HPDE6-E6E7 (cell line): ENCODE results near the gene CFAP74.
"Not testable (repeated sequence)": the region's sequence is repeated elsewhere in the genome, so short reads cannot be mapped to it uniquely, and the experiment has no call there.

Experiments used
- DNase-seq: peaks from one replicate; pipeline ENCODE4 v3.0.0; 2011; ENCODE audit warnings: missing footprints; ENCODE audit errors: extremely low spot score

The CFAP74 gene

DNA sequence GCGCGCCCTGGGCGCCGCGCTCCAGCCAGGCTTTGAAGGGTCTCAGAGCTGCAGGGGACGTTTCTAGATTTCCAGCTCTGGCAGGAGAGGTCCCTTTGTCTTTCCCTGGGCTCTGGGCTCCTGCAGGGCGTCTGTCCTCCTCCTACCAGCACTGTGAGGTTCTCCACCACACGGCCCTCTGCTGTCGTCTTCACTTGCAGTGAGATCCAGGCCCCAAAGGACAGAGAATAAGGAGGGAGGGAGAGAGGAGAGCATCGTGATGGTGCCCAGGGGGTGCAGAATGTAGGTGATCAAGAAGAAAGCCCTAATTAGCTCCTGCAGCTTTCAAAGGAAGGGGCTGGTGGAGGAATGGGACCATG, 108.5 kb downstream of the CFAP74 start:
- no peak for DNase-seq

DNA sequence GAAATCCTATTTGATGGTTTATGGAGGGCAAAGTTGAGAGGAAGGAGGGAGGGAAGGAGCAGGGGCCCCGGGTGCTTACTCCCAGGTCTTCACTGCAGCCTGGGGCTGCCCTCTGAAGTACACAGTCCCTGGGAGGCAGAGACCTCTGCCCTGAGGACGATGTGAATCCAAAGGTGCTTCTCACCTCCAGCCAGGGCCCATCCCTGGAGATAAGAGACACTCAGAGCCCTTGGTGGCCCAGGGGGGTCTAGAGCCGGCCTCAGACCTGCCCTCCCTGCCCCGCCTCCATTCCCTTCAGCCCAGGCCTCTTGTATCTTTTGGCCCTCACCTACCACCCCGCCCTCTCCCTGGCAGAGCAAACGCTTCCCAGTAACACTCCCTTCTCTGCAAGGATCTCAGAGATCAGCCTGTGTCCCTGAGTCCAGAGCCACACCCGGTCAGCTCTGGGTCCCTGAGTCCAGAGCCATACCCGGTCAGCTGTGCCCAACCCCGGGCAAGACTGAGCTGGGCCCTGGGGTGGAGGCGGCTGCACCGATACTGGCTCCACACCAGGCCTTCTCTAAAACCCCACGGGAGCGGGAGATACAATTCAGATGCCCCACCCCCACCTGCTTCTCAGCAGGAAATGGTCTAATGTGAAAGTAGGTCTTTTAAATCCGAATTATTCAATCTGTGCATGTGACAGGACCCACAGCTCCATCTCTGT, 109.1 kb downstream of the CFAP74 start:
- peak; percentile 23 for DNase-seq

DNA sequence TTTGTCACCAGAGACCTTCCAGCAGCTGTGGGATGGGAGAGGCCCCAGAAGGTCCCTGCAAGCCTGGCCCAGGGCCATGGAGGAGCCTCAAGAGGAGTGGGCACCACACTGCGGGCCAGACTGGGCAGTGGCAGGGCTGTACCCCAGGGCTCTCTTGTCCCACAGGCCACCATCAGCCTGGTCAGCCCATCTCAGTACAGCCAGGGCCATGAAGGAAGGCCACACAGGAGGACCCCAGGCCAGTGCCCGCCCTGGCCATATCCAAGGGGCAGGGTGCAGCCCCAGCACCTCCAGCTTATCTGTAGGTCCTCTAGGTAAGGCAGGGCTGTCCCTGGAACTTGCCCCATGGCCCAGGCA, 109.6 kb downstream of the CFAP74 start:
- no peak for DNase-seq

DNA sequence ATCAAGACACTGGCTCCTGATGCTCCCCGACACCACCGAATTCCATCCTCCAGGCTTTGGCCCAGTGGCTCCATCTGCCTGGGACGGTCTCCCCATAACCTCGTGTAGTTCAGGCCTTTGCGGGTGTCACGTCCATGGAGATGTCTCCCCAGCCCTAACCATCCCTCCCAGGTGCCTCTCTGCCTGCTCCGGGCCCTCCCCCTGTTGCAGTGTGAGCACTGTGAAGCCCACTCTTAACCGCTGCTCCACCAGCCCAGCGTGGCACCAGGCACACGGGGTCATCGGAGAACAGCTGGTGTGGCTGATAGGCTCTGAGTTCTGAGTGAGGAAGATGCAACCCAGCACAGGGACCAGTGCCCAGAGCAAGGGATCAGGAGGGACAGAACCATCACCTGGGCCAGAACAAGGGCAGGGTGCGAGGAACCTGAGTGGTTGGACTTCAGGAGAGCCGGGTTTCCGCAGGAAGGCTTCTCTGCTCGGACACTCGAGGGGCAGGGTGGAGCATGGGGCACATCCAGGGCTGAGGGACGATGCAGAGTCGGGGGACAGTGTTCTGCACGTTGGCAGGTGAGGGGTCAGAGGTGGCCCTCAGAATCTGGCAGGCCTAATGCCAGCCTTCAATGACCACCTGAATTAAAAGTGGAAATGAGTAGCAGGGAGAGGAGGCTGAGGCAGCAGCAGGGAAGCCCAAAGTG, 110.1 kb downstream of the CFAP74 start:
- no peak for DNase-seq

DNA sequence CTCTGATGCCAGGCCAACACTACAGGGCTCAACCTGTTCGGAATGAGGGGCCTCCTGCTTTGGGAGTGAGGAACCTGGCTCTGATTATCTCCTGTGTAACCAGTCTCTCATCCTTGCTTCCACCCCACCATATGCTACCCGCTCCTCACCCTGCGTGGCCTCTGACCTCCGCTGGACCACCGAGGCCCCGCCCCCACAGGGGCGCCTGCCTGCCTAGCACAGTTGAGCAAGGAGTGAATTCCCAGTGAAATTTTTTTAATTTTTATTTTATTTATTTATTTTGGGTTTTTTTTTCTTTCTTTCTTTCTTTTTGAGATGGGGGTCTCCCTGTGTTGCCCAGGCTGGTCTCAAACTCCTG, 110.8 kb downstream of the CFAP74 start:
- no peak for DNase-seq

DNA sequence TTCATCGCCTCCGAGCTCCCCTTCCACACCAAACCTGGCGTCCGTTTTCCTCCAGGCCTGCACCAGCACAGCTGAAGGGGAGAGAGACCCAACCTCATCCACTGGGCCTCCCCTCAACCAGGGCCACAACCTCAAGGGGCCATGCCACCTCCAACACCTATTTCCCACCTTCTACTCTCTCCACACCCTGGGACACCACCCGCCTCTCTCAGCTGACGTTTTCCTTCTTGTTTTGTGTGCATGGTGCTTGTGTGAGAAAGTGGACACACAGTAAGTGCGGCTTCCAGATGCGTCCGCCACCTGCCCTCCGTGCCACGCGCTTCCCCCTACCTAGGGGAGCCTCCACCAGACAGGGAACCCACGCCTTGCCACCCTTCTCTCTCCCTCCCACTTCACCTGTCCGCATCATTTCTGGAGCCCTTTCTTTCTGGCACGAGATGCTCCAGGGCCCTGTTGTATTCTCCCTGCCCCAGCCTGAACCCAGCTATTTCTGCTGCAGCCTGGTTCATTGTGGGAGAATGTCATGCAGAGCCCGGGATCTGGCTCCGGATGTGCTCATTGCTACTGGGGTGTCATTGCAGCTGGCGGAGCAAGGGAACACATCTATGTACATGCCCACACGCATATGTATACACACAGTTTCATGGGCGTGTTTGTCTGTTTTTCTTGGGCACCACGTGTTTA, 111.4 kb downstream of the CFAP74 start:
- peak; percentile 35 for DNase-seq

DNA sequence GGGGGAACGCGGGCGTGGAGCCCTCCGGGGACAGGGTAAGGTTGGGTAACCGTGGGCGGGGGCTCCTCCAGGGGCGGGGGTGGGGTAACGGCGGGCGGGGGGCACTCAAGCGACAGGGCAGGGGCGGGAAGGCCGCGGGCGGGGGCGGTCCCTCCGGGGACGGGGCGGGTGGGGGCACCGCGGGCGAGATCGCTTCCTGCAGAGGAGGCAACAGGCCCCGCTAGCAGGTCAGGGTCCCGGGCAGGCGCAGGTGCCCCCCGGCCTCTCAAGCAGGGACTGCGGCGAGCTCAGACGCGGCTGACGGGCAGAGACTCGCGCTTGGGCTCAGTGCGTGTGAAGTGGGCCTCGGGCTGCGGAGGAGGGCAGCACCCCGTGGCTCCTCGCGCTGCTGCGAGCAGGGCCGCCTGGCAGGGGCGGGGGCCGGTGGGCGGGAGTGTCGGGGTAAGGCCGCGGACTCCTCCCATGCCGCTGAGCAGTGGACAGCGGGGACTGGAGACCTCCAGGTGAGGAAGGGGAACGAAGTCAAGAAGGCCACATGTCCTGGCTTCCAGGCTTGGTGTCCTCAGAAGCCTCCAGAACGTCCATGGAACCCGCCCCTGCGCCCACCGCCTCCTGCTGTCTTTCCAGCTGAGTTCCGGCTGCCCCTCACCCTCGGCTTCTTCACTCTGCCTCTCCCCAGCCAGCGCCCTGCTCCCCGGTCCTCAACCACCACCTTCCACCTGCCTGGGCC, 112.1 kb downstream of the CFAP74 start:
- peak; percentile 48 for DNase-seq

DNA sequence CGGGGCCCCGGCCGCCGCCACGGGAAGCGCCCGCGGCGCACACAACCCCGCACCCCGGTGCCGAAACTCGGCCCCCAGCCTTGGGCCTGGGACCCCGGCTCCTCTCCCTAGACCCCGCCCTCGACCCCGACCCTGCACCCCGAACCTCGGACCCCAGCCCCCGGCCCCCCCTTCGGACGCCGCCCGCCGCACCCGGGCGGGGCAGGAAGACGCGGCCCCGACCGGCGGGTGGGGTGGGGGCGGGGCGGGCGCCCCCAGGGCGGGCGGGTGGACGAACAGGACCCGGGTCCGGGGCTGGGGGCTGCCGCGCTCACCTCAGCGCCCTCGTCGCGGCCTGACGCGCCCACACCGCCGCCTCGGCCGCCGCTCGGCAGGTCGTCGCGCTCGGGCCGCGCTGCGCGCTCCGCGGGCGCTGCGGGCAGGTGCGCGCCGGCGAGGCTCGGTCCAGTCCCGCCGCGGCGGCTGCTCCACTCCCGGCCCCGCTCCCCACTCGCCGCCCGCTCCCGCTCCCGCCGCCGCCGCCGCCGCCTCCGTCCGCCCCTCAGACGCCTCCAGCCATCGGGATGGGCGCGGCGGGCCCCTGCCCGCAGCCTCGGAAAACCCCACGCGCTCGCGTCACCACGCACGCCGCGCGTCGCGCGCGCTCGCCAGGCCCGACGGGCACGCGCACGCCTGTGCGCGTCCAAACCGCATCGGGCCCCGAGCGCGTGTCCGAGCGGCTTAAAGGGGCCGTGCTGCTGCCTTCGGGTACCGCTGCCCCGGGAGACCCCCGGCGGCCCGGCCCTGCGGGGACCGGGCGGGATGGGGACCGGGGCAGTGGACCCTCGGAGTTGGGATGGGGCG, 112.9 kb downstream of the CFAP74 start, which contains the start of gene GNB1:
GNB1 (minus strand) TSS at position 582 of the 843 bp plus-strand sequence. CDS start 65,634 bp downstream, outside the sequence.
- DNase-seq = peak; percentile 81

DNA sequence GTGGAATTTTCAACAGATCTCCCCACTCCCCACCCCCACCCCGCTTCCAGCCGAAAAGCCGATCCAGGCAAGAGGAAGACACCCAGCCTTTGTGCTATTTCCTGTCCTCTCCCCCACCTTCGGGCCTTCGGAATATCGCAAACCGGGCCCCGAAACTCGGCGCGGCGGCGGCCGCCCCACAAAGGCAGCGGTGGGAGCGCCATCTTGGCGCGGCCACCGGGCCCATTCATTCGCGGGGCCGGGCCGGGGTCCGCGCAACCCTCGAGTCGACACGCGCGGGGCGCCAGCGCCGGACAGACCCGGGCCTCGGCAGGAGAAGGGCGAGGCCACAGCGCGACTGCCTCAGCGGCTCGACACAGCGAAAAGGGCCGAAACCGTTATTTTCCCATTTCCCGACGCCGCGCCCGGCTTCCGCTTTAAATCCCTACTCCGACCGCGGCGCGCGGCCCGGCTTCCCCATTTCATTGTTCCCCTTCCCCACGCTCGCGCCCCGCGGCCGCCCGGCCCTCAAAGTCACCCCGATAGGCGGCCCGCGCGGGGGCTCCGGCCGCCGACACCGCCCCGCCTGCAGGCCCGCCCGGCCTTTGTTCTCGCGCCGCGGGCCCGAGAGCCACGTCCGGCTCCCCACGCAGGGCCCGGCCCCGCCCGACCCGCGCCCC, 113.6 kb downstream of the CFAP74 start:
- DNase-seq = no peak

DNA sequence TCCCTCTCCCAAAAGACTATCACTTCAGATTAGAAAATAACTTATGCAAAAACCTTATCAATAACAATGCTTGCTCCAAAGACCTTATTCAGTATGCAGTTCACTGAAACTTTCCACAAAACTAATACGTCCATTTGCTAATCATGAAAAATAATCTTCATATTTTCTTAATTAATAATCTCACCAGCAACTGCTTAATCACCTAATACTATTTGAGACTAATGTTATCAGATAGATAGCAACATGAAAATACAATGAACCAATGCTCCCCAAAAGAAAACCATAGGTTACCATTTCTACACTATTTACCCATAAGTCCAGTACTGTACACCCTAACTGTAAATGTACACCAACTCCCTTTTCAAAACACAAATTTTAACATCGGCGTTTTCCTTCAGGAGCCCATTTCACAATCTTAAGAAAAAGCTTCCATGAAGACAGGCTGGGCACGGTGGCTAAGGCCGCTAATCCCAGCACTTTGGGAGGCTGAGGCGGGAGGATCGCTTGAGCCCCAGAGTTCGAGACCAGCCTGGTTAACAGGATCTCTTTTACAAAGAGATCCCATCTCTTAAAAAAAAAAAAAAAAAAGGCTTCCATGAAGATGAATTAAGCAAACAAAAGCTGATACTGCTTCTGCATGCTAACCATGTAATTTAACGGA, 114.4 kb downstream of the CFAP74 start:
- DNase-seq = no peak

DNA sequence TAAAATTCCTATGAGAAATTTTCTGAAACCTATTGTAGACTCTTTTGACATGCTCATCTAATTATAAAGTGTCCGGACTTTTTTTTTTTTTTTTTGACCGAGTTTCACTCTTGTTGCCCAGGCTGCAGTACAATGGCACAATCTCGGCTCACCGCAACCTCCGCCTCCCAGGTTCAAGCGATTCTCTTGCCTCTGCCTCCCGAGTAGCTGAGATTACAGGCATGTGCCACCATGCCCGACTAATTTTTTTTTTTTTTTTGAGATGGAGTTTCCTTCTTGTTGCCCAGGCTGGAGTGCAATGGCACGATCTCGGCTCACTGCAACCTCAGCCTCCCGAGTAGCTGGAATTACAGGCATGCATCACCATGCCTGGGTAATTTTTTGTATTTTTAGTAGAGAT, 119.7 kb downstream of the CFAP74 start:
- not testable (repeated sequence) for DNase-seq

DNA sequence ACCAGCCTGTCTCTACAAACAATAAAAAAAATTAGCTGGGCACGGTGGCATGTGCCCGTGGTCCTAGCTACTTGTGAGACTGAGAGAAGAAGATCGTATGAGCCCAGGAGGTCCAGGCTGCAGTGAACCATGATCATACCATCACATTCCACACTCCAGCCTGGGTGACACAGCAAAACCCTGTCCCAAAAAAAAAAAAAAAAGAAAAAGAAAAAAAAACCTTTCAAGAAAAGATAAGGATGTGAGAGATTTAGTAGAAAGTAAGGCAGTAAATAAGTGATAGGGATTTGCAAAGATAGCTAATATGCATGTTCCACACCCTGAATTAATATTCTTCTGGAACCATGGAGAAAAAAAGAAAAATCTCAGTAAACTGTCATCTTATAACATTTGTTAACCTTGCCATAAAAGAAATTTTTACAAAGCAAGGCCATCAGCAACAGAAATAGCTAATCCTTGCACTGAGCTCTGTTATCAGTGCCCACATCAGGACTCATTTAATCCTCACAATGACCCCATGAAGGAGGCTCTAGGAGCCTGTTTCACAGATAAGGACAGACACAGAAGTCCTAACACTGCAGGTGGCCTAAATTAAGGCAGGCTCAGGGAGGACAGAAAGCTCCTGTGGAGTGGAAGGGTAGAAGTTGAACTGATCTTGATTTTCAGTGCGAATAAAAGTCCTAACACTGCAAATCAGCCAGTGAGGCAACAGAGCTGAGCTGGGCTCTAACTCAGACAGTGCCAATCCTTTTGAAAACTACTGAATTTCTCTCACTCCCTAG, 120.3 kb downstream of the CFAP74 start:
- no peak for DNase-seq

DNA sequence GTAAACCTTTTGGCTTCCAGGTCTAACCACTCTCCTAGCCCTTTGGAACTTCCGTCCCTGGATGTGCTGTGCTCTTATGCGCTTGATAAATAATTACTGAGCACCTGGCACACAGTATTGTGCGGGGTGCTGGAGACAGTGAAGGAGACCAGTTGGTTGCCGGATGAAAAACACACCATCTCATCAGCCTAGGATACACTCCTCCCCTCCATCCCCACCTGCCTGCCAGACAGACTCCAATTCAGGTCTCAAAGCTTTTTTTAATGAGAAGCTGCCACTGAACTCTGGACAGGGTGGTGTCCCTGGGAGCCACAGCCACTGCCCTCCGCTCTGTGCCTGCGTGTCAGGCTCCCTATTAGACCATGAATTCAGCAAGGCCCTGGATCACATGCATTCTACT, 121.9 kb downstream of the CFAP74 start:
- DNase-seq = no peak

DNA sequence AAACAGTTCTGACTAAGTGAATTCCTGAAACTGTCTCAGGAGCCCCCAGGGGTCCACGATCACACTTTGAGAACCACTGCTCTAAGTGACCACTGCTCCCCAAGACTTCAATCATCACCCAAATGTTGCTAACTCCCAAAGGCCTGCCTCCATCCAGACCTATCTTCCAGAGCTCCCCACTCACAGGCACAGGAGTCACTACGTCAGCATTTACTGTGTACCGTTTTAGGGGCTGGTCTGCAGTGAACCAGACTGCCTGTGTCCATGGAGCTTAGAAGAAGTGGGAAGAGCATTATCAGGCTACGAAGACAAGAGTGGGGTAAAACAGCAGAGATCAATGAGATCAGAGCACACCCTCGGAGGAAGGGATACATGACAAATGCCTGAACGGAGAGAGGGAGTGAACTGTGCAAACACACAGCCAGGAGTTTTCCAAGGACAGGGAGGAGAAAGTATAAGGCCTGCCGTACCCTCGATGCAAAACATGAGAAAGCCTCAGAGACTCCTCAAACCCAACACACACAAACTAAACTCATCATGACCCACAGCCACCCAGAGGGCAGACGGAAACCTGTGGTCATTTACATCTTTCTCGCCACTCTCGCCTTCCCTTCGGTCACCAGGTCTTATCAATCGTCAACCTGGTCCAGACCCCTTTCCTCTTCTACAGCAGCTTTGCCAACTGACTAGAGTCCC, 122.8 kb downstream of the CFAP74 start:
- DNase-seq = no peak

DNA sequence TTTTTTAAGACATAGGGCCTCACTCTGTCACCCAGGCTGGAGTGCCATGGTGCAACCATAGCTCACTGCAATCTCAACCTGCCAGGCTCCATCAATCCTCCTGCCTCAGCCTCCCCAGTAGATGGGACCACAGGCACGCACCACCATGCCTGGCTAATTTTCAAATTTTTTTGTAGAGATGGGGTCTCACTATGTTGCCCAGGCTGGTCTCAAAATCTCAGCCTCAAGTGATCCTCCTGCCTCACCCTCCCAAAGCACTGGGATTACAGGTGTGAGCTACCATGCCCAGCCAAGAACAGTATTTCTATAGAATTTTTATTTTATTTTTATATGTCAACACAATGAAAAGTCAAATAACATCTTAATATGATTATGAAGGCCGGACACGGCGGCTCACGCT, 123.6 kb downstream of the CFAP74 start:
- no peak for DNase-seq

DNA sequence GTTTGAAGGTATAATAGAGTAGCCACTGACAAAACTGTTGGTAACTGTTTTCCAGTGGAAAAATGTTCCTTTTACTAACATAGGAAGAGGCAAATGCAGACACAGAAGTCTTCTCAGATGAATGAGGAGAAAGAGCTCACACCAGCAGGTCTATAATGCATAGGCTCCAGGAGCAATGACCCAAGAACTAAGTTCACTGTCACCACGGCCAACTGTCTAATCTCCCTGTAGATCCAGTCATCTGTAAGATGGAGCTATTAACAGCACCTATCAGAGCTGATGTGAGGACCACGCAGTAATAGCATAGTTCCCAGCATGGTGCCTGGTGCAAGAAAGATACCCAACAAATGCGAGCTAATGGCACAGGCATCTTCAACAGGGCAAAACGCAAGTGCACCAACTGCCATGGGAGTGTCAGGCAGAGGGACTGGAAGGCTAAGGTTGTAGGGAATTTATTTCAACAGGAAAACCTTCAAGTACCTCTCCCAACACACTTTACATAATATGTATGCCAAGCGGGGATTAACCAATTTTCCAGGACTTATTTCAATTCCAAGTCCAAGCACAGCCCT, 125.6 kb downstream of the CFAP74 start:
- no peak for DNase-seq

DNA sequence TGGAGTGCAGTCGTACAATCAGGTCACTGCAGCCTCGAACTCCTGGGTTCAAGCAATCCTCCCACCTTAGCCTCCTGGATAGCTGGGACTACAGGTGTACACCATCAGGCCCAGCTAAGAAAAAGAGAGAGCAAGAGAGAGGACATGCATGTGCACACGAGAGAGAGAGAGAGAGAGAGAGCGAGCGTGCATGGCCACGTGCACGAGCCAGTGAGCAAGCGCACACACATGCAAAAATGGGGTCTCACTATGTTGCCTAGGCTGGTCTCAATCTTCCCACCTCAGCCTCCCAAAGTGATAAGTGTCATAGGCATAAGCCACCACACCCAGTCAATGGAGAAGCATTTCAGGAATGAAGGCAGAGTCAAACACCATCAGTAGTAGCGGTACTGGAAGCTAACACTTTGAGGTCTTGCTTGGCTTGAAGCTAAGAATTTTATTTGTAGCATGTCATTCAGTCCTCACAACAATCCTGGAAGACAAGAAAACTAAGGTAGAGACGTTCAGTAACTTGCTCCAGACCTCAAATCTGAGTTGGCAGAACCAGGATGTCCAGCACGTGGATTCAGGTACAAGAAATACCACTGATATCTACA, 127.2 kb downstream of the CFAP74 start:
- DNase-seq = no peak

DNA sequence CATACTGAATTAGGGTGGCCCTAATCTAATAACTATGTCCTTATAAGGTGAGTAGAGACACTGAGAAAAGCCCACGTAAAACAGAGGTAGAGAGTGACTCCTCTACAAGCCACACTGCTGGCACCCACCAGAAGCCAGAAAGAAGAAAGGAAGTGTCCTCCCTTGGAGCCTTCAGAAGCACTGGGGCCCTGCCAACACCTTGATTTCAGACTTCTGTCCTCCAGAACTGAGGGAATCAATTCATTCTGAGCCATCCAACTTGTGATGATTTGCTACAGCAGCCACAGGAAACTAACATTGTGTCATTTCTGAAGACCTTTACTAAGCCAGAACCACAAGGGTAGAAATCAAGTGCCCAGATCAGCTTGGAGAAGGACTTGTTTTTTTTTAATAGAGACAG, 127.7 kb downstream of the CFAP74 start:
- DNase-seq = no peak
